H1 (cell line): Measurements from ENCODE around the gene ARHGAP4. TPM values are rescaled to one million over a fixed set of nuclear protein-coding genes. Genes with fewer than 3 reads are reported as not detected.

Experiments
- EP300 ChIP-seq, 2 experiments: IDR thresholded peaks; 1 replicate in 1 of 2; 2 replicates in 1 of 2; pipeline ENCODE4 v1.6.1; 2011 to 2012; ENCODE audit warnings: low read depth in 2 of 2, low read length in 2 of 2, mild to moderate bottlenecking in 2 of 2, borderline replicate concordance in 1 of 2, inconsistent platforms in 1 of 2, moderate library complexity in 1 of 2
- RAD21 ChIP-seq, 2 experiments: IDR thresholded peaks in 1 of 2; conservative IDR thresholded peaks in 1 of 2; 2 replicates each; pipeline ENCODE4 v1.6.1; 2011; ENCODE audit warnings: low read depth in 2 of 2, low read length in 2 of 2, improper control_type of control experiment in 1 of 2, inconsistent platforms in 1 of 2, mild to moderate bottlenecking in 1 of 2, moderate library complexity in 1 of 2
- SIN3A ChIP-seq, 2 experiments: IDR thresholded peaks in 1 of 2; conservative IDR thresholded peaks in 1 of 2; 2 replicates each; pipeline ENCODE4 v1.6.1; 2011 to 2012; ENCODE audit warnings: low read length in 2 of 2, improper control_type of control experiment in 1 of 2, low read depth in 1 of 2, mild to moderate bottlenecking in 1 of 2
- SRF ChIP-seq: IDR thresholded peaks from 2 replicates; pipeline ENCODE4 v1.6.1; 2011; ENCODE audit warnings: mild to moderate bottlenecking, low read depth, low read length, moderate library complexity
- TEAD4 ChIP-seq: IDR thresholded peaks from 2 replicates; pipeline ENCODE4 v1.6.1; 2012; ENCODE audit warnings: low read depth, low read length, inconsistent platforms, mixed read lengths
- YY1 ChIP-seq: IDR thresholded peaks from 2 replicates; pipeline ENCODE4 v1.6.1; 2011; ENCODE audit warnings: low read depth, mild to moderate bottlenecking, low read length
- polyA plus RNA-seq, 7 experiments: library from polyadenylated mRNA; depleted of rRNA in 3 of 7; stranded (reverse) in 5 of 7; unstranded in 2 of 7; fragments of >200 nt in 5 of 7; fragments of 200-250 nt in 2 of 7; gene quantifications; 1 replicate in 5 of 7; 2 replicates in 1 of 7; 4 replicates in 1 of 7; pipeline versions ENCODE4 v1.2.1 to v1.2.3, GENCODE V29; 2011 to 2013; ENCODE audit warnings: missing spikeins in 2 of 7, mixed read lengths in 2 of 7
- total RNA-seq: library from RNA; stranded (reverse); fragmentation: NEBNext Ultra II Directional; extraction: Animal tissue kit (Norgen Biotek cat#: 25700); gene quantifications from 2 replicates; pipeline ENCODE4 v1.2.1, GENCODE V29; 2021

Gene ARHGAP4
- total and polyA plus RNA-seq, 2 of the 8 experiments (the other 6 are each of a cell fraction or from before 2014, with no cell fraction given): 23.9 to 26.0 TPM

GRCh38 chrX:153913701-153914100, 12.4 kb downstream of the ARHGAP4 start (continued):
- no peak for TF ChIP-seq YY1
- TF ChIP-seq TEAD4: no peak
- no peak for TF ChIP-seq EP300 (IDR thresholded peaks at IDR 0.05; ENCODE audit: borderline replicate concordance in 1 of 2, low read depth in 2 of 2, low read length in 2 of 2)
- no peak for TF ChIP-seq SRF
- TF ChIP-seq SIN3A (conservative IDR thresholded peaks at IDR 0.05 in 1 of 2, IDR thresholded peaks at IDR 0.05 in 1 of 2; ENCODE audit: low read depth in 1 of 2, low read length in 2 of 2): no peak
- TF ChIP-seq RAD21 (IDR thresholded peaks at IDR 0.05 in 1 of 2, conservative IDR thresholded peaks at IDR 0.05 in 1 of 2; ENCODE audit: low read depth in 2 of 2, low read length in 2 of 2): no peak
